ENCODE measurements around the gene ADGRD2.

The ADGRD2 gene

GRCh38 chr9:124520206-124520596 lies 70.0 kb downstream of the ADGRD2 start:
- no peak overlapping the region for H3K4me3 ChIP-seq (ENCODE audit: low read length)
- no peak for DNase-seq (ENCODE audit: low read depth, low spot score)

- no peak for DNase-seq (ENCODE audit: low read depth, low spot score)
- H3K4me3 ChIP-seq (ENCODE audit: low read length), result no peak overlapping the region
These were observed 70.9 kb downstream of the ADGRD2 start for GRCh38 chr9:124521142-124521541.

- H3K4me3 ChIP-seq (ENCODE audit: low read length), result no peak overlapping the region
- DNase-seq (ENCODE audit: low read depth, low spot score), result no peak
These were observed 72.2 kb downstream of the ADGRD2 start for GRCh38 chr9:124522121-124523098.

- H3K4me3 ChIP-seq (ENCODE audit: low read length), result no peak overlapping the region
- no peak for DNase-seq (ENCODE audit: low read depth, low spot score)
These were observed 75.9 kb downstream of the ADGRD2 start for GRCh38 chr9:124526174-124526573.

- H3K4me3 ChIP-seq (ENCODE audit: low read length), result no peak overlapping the region
These were observed 77.5 kb downstream of the ADGRD2 start for GRCh38 chr9:124527781-124528180.

More at GRCh38 chr9:124527781-124528180, 77.5 kb downstream of the ADGRD2 start:
- DNase-seq (ENCODE audit: low read depth, low spot score), result no peak
